ENCODE data around the gene CEP63. TPM values are rescaled to one million over a fixed set of nuclear protein-coding genes. Genes with fewer than 3 reads are reported as not detected.

The CEP63 gene
- total RNA-seq, 1 experiment from 2014 or later, result 19.1 TPM

DNA sequence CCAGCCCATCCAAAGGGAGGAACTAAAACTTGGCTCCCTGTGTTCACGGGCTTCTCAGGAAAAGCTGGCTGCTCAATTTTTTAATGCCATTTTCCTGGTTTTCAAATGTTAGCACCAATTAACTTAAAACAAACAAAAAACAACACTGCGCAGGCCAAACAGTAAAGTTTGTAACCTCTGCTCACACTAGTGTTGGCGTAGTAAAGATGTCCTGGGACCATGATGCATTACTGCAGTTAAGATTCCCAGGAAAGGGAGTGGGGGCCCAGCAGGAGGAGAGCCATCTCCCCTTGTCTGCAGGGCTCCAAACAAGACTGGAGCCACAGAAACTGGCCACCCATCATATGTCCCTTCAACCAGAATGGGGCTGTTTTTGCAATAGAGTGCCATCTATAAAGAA lies 91.0 kb downstream of the CEP63 start:
- ChIA-PET CTCF (no interaction called here), RAD21 (ENCODE audit: low non-redundant PET in 1 of 2, low total read pairs in 2 of 2, uncharacterized antibody in 2 of 2, unreplicated experiment in 2 of 2) (no interaction called here), POLR2A (no interaction called here)
- DNase-seq (ENCODE audit: low read depth, low spot score) (no peak), ATAC-seq (no peak)
- BruUV-seq (replicated peaks), result no TSS peak
- Histone ChIP-seq H3K9ac (ENCODE audit: low read length) (no peak overlapping the region), H3K36me3 (ENCODE audit: control insufficient read depth in 1 of 2, insufficient read depth in 2 of 2, low read length in 2 of 2) (no peaks in the 10 kb centered on the region), H2AFZ (ENCODE audit: low read depth, low read length, poor library complexity, severe bottlenecking) (no peak overlapping the region), H3K4me2 (ENCODE audit: low read length) (no peak overlapping the region), H4K20me1 (ENCODE audit: insufficient read depth) (no peaks in the 10 kb centered on the region), H3K4me3 (replicated peaks in 1 of 2; ENCODE audit: low read depth in 1 of 2, low read length in 2 of 2) (no peak overlapping the region), H3K9me3 (ENCODE audit: control insufficient read depth in 1 of 2, insufficient read depth in 1 of 2, low read depth in 1 of 2, low read length in 2 of 2) (no peaks in the 10 kb centered on the region), H3K4me1 (ENCODE audit: control insufficient read depth in 1 of 2, insufficient read depth in 2 of 2, low read length in 2 of 2) (no peaks in the 10 kb centered on the region), H3K27ac (ENCODE audit: low read depth, low read length) (no peak overlapping the region), H3K27me3 (ENCODE audit: insufficient read depth, low read length) (no peaks in the 10 kb centered on the region), H3K9me2 (ENCODE audit: insufficient read depth) (no peaks in the 10 kb centered on the region), H3K79me2 (ENCODE audit: insufficient read depth, low read length) (no peaks in the 10 kb centered on the region)
- intact Hi-C loops (cut with micrococcal nuclease), result no loop called here
- TF ChIP-seq CBX3 (IDR thresholded peaks at IDR 0.05; ENCODE audit: low read depth) (no peak), ZFX (IDR thresholded peaks at IDR 0.05) (no peak), SIN3A (IDR thresholded peaks at IDR 0.05; ENCODE audit: low read depth) (no peak), ELF1 (IDR thresholded peaks at IDR 0.05; ENCODE audit: borderline replicate concordance, low read depth) (no peak), YY1 (IDR thresholded peaks at IDR 0.05; ENCODE audit: extremely low read depth, insufficient replicate concordance, low read depth, low read length) (no peak), POLR2AphosphoS5 (IDR thresholded peaks at IDR 0.05; ENCODE audit: low read depth, low read length) (no peak), FOSL1 (IDR thresholded peaks at IDR 0.05; ENCODE audit: low read depth) (no peak), REST (IDR thresholded peaks at IDR 0.05; ENCODE audit: low read depth) (no peak)

All from HCT116 (cell line).